ENCODE results near the gene GPD1L. TPM values are rescaled to one million over a fixed set of nuclear protein-coding genes. Genes with fewer than 3 reads are reported as not detected.

The GPD1L gene
- total and polyA plus RNA-seq, 2 of the 4 experiments (the other 2 are of a cell fraction) = 3.9 to 7.9 TPM

DNA sequence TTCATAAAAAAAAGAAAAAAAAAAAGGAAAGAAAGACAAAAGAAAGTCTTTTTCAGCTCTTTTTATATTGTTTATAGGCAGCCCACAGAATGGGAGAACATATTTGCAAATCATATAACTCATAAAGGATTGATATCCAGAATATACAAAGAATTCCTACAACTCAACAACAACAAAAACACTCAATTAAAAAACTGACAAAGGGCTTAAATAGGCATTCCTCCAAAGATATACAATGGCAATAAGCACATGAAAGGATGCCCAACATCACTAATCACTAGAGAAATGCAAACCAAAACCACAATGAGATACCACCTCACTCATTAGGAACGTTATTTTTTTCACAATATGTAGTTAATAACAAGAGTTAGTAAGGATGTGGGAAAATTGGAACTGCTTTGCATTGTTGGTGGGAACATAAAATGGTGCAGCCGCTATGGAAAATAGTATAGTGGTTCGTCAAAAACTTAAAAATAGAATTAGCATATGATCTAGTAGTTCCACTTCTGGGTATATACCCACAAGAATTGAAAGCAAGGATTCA is 77.8 kb downstream of the GPD1L start:
- H3K36me3 ChIP-seq (ENCODE audit: control insufficient read depth, insufficient read depth, low read length) = no peaks in the 10 kb centered on the region
- no peak overlapping the region for H2BK5ac ChIP-seq (ENCODE audit: low read depth, low read length, poor library complexity, severe bottlenecking)
- in situ Hi-C loops (cut with MboI; ENCODE audit: low sequenced_read_pairs) = no loop called here
- CTCF ChIA-PET = interaction anchor here (0.7 kb wide), 1 partner anchor 202 kb away, joined by 3 read pairs; no protein-coding TSS in a partner anchor
- no peak overlapping the region for H3K23ac ChIP-seq (ENCODE audit: low read depth, low read length)
- no peak overlapping the region for H2BK20ac ChIP-seq (ENCODE audit: low read depth, low read length)
- H3K27ac ChIP-seq (ENCODE audit: insufficient read depth, low read length) = no peak overlapping the region
- H3K4me1 ChIP-seq (ENCODE audit: control insufficient read depth, insufficient read depth, low read length) = no peaks in the 10 kb centered on the region
- H3K18ac ChIP-seq (ENCODE audit: low read depth, low read length) = no peak overlapping the region
- no peak overlapping the region for H2AK5ac ChIP-seq (ENCODE audit: low read depth, low read length)
- H4K20me1 ChIP-seq (ENCODE audit: insufficient read depth, low read length) = no peaks in the 10 kb centered on the region
- BruUV-seq (replicated peaks) = no TSS peak
- no peak overlapping the region for H2AK9ac ChIP-seq (replicated peaks; ENCODE audit: low read depth, low read length, poor library complexity)
- DNase-seq (no peak), ATAC-seq (ENCODE audit: low read depth) (no peak)
- H3K4ac ChIP-seq (ENCODE audit: low read depth, low read length) = no peak overlapping the region
- H4K8ac ChIP-seq (ENCODE audit: low read depth in 2 of 2, low read length in 2 of 2) = no peak overlapping the region
- H4K91ac ChIP-seq (ENCODE audit: insufficient read depth, low read depth, low read length) = no peak overlapping the region
- H3K79me1 ChIP-seq (ENCODE audit: low read depth in 1 of 2, low read length in 2 of 2) = no peaks in the 10 kb centered on the region
- H3K9me3 ChIP-seq (ENCODE audit: control insufficient read depth, insufficient read depth, low read length) = no peaks in the 10 kb centered on the region
- H3K4me3 ChIP-seq (ENCODE audit: insufficient read depth, low read depth, low read length) = no peak overlapping the region
- H3K4me2 ChIP-seq (ENCODE audit: low read depth, low read length) = no peak overlapping the region
- no peak overlapping the region for H3K9ac ChIP-seq (ENCODE audit: low read depth, low read length)
- POLR2A ChIA-PET (ENCODE audit: unreplicated experiment) = no interaction called here
- H2BK15ac ChIP-seq (ENCODE audit: low read depth, low read length) = no peak overlapping the region
- H2BK120ac ChIP-seq (ENCODE audit: low read depth, low read length) = no peak overlapping the region
- no peak overlapping the region for H3K56ac ChIP-seq (ENCODE audit: extremely low read depth, insufficient read depth, low read length)
- no peak for TF ChIP-seq RAD21 (IDR thresholded peaks at IDR 0.05; ENCODE audit: low read length)
- H3K14ac ChIP-seq (replicated peaks; ENCODE audit: low read depth, low read length) = no peak overlapping the region
- dilution Hi-C loops (cut with HindIII; ENCODE audit: low sequenced_read_pairs, unreplicated experiment) = no loop called here
- H4K5ac ChIP-seq (ENCODE audit: low read depth, low read length) = no peak overlapping the region
- H3K27me3 ChIP-seq (ENCODE audit: control insufficient read depth, insufficient read depth, low read length) = peaks cover 19% of the 10 kb centered on the region
- no peak overlapping the region for H2AFZ ChIP-seq (replicated peaks; ENCODE audit: low read length, poor library complexity)
- no peaks in the 10 kb centered on the region for H3K9me1 ChIP-seq (ENCODE audit: insufficient read depth, low read length)
- intact Hi-C loops (cut with micrococcal nuclease) = no loop called here
- no CpG with 5 or more reads among the region's 3 CpGs for WGBS, 2 experiments (ENCODE audit: extremely low coverage in 2 of 2, insufficient read length in 1 of 2)
